Ovary (tissue), 3 donors: ENCODE data around the gene CNGA2.

Experiments used
- POLR2A ChIP-seq: fragments of 450-650 bp; IDR thresholded peaks from one replicate; pipeline ENCODE4 v1.6.1; 2017; ENCODE audit warnings: antibody characterized with exemption, mild to moderate bottlenecking, moderate library complexity
- TF ChIP-seq, protein P1 (sequence below), 3 donors: fragments of 450-650 bp in 2 of 3; fragments of 200-600 bp in 1 of 3; IDR thresholded peaks; one replicate each; pipeline versions ENCODE4 v1.5.1 to v1.8.0; 2016 to 2022; ENCODE audit warnings: antibody characterized with exemption in 3 of 3, mild to moderate bottlenecking in 1 of 3
- donor health status: DM: no; HTN: no; CAD: no.

GRCh38 chrX:151776181-151776731 lies 41.7 kb downstream of the CNGA2 start:
- TF ChIP-seq, protein P1, sequence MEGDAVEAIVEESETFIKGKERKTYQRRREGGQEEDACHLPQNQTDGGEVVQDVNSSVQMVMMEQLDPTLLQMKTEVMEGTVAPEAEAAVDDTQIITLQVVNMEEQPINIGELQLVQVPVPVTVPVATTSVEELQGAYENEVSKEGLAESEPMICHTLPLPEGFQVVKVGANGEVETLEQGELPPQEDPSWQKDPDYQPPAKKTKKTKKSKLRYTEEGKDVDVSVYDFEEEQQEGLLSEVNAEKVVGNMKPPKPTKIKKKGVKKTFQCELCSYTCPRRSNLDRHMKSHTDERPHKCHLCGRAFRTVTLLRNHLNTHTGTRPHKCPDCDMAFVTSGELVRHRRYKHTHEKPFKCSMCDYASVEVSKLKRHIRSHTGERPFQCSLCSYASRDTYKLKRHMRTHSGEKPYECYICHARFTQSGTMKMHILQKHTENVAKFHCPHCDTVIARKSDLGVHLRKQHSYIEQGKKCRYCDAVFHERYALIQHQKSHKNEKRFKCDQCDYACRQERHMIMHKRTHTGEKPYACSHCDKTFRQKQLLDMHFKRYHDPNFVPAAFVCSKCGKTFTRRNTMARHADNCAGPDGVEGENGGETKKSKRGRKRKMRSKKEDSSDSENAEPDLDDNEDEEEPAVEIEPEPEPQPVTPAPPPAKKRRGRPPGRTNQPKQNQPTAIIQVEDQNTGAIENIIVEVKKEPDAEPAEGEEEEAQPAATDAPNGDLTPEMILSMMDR (IDR thresholded peaks at IDR 0.05): no peak
- TF ChIP-seq POLR2A: no peak
